OCI-M2 (cell line): ENCODE measurements around the gene XXYLT1.

Experiments used
- DNase-seq: peaks from one replicate; lab custom pipeline; 2025; ENCODE audit not compliant: unreplicated experiment; lab: John Stamatoyannopoulos, UW

Gene XXYLT1

GRCh38 chr3:195083659-195084058 lies 187.3 kb downstream of the XXYLT1 start:
- no peak for DNase-seq

- DNase-seq, result no peak
These were observed 188.1 kb downstream of the XXYLT1 start for GRCh38 chr3:195082811-195083210.

GRCh38 chr3:195081242-195081963 lies 189.6 kb downstream of the XXYLT1 start:
- no peak for DNase-seq

- DNase-seq, result no peak
These were observed 190.3 kb downstream of the XXYLT1 start for GRCh38 chr3:195080571-195081151.

- no peak for DNase-seq
These were observed 190.8 kb downstream of the XXYLT1 start for GRCh38 chr3:195080125-195080524.

- DNase-seq, result no peak
These were observed 191.3 kb downstream of the XXYLT1 start for GRCh38 chr3:195079636-195080035.

GRCh38 chr3:195078891-195079440 lies 192.0 kb downstream of the XXYLT1 start:
- no peak for DNase-seq

- no peak for DNase-seq
These were observed 193.1 kb downstream of the XXYLT1 start for GRCh38 chr3:195077611-195078540.

- DNase-seq, result no peak
These were observed 193.9 kb downstream of the XXYLT1 start for GRCh38 chr3:195076981-195077610.

- no peak for DNase-seq
These were observed 194.8 kb downstream of the XXYLT1 start for GRCh38 chr3:195075941-195076875.

GRCh38 chr3:195075199-195075940 lies 195.6 kb downstream of the XXYLT1 start:
- DNase-seq, result no peak

GRCh38 chr3:195073866-195074860 lies 196.8 kb downstream of the XXYLT1 start:
- no peak for DNase-seq

- no peak for DNase-seq
These were observed 197.9 kb downstream of the XXYLT1 start for GRCh38 chr3:195072916-195073564.

GRCh38 chr3:195071916-195072820 lies 198.8 kb downstream of the XXYLT1 start:
- DNase-seq, result no peak

- DNase-seq, result no peak
These were observed 199.8 kb downstream of the XXYLT1 start for GRCh38 chr3:195071011-195071728.

GRCh38 chr3:195070336-195070735 lies 200.6 kb downstream of the XXYLT1 start:
- no peak for DNase-seq
